PC-9 (cell line): ENCODE measurements around the gene UBE2A. TPM values are rescaled to one million over a fixed set of nuclear protein-coding genes. Genes with fewer than 3 reads are reported as not detected.

Source experiments
- BruUV-seq: library from RNA; stranded (reverse); fragments of 400-500 nt; replicated peaks from 2 replicates; lab custom pipeline; 2021; lab: Mats Ljungman, UMichigan
- CTCF ChIA-PET: fragments of 300-600 bp; sonication (Branson Sonifier 250); formaldehyde crosslinking; loops from one replicate; lab custom pipeline; 2022; ENCODE audit warnings: antibody characterized with exemption; lab: Charles Lee
- POLR2A ChIA-PET: fragments of 300-600 bp; sonication (Branson Sonifier 250); formaldehyde crosslinking; loops from one replicate; lab custom pipeline; 2022; ENCODE audit warnings: antibody characterized with exemption; ENCODE audit not compliant: unreplicated experiment; lab: Charles Lee
- DNase-seq, 2 experiments: peaks; one replicate each; pipeline versions ENCODE4 v3.0.0 to v3.0.0-alpha.2; 2015 to 2022; ENCODE audit warnings: mixed read lengths in 1 of 2
- H2AFZ ChIP-seq: fragments of 200-600 bp; sonication (generic); 2 replicates; pipeline ENCODE4 v1.8.1; 2017; ENCODE audit warnings: antibody characterized with exemption
- H3F3A ChIP-seq: fragments of 200-600 bp; sonication (generic); 2 replicates; pipeline ENCODE4 v1.8.1; 2017; ENCODE audit warnings: antibody characterized with exemption, mild to moderate bottlenecking, low read depth; ENCODE audit not compliant: insufficient read depth
- H3K27ac ChIP-seq: fragments of 200-600 bp; sonication (generic); 2 replicates; pipeline ENCODE4 v1.6.1; 2016; ENCODE audit warnings: mixed run types
- H3K27me3 ChIP-seq: fragments of 200-600 bp; sonication (generic); 2 replicates; pipeline ENCODE4 v1.6.1; 2016; ENCODE audit warnings: low read depth, mixed run types; ENCODE audit not compliant: insufficient read depth
- H3K36me3 ChIP-seq: fragments of 200-600 bp; sonication (generic); 2 replicates; pipeline ENCODE4 v1.6.1; 2016; ENCODE audit warnings: low read depth, mixed run types
- H3K4me1 ChIP-seq: fragments of 200-600 bp; sonication (generic); replicated peaks from 2 replicates; pipeline ENCODE4 v1.6.1; 2016; ENCODE audit warnings: mixed run types; ENCODE audit not compliant: insufficient read depth
- H3K4me2 ChIP-seq: fragments of 200-600 bp; sonication (generic); 2 replicates; pipeline ENCODE4 v1.6.1; 2017; ENCODE audit warnings: mixed run types
- H3K4me3 ChIP-seq: fragments of 200-600 bp; sonication (generic); 2 replicates; pipeline ENCODE4 v1.6.1; 2016; ENCODE audit warnings: mixed run types
- H3K79me2 ChIP-seq: fragments of 200-600 bp; sonication (generic); 2 replicates; pipeline ENCODE4 v1.6.1; 2017; ENCODE audit warnings: low read depth, mixed run types
- H3K9me2 ChIP-seq: fragments of 200-600 bp; sonication (generic); 2 replicates; pipeline ENCODE4 v1.8.1; 2017; ENCODE audit warnings: mild to moderate bottlenecking; ENCODE audit not compliant: insufficient read depth
- H3K9me3 ChIP-seq: fragments of 200-600 bp; sonication (generic); 2 replicates; pipeline ENCODE4 v1.8.1; 2016; ENCODE audit warnings: low read depth; ENCODE audit not compliant: insufficient read depth
- H4K20me1 ChIP-seq: fragments of 200-600 bp; sonication (generic); 2 replicates; pipeline ENCODE4 v1.8.1; 2017; ENCODE audit not compliant: insufficient read depth
- EZH2 ChIP-seq: fragments of 200-600 bp; sonication (generic); IDR thresholded peaks from 2 replicates; pipeline ENCODE4 v1.8.0; 2017; ENCODE audit warnings: antibody characterized with exemption, low read depth
- intact Hi-C: fragments of 100-400 bp; cut with micrococcal nuclease; formaldehyde crosslinking; loops from one replicate; pipeline ENCODE4 v1.10.0; 2022; ENCODE audit not compliant: unreplicated experiment
- total RNA-seq: library from RNA; stranded (reverse); gene quantifications from 2 replicates; pipeline ENCODE4 v1.2.3, GENCODE V29; 2021
- TF ChIP-seq, protein P1 (sequence below): fragments of 200-600 bp; sonication (generic); conservative IDR thresholded peaks from 2 replicates; pipeline ENCODE4 v1.6.1; 2017; ENCODE audit warnings: mixed run types, antibody characterized with exemption, mild to moderate bottlenecking, moderate library complexity

Gene UBE2A
- total RNA-seq, 1 experiment from 2014 or later: 119 TPM

DNA sequence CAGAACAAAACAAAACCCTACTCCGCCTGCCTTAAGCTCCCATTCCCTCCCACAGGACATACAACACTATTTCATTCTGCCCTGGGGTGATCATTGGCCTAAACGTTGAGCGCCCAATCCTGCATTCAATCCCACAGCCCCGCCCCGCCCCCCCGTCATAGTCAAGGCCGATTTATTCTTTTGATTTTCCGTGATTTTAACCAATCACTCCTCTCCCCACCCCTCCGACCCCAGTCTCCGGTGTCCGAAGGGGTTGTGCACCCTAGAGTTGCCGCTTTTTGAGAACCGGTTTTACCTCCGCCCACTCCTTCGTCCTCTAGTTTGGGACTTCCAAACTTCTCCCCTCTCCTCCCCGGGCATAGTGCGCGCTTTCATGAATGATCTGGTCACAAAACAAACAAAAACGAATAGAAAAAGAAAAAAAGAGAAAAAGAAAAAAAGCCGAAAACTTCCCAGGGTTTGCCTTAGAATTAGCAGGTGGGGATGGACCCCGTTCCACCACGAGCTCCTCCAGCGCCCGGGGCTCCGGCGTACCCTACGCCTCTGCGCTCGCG lies 446 bp upstream of the UBE2A start:
- POLR2A ChIA-PET: interaction anchor here (0.5 to 0.8 kb wide), 7 partner anchors 9 to 171 kb away, joined by 3 to 11 read pairs (median 8); partner anchors contain the start of gene STEEP1
- intact Hi-C loops: loop anchor here (1.0 to 5.0 kb wide), 3 partner anchors 9 to 118 kb away; partner anchors contain the start of genes SEPTIN6 and STEEP1
- no peaks in the 10 kb centered on the region for H3K9me3 ChIP-seq
- peak overlapping the region; percentile 83 for H3K27ac ChIP-seq
- H3K36me3 ChIP-seq: peaks cover 10% of the 10 kb centered on the region; the same call in 1 of the 2 replicates
- peaks cover 27% of the 10 kb centered on the region for H3K4me1 ChIP-seq
- peak; percentile 65 to 75 for DNase-seq
- peaks cover 21% of the 10 kb centered on the region for H3F3A ChIP-seq
- H2AFZ ChIP-seq: peak overlapping the region; percentile 87
- H3K27me3 ChIP-seq: no peaks in the 10 kb centered on the region
- peaks cover 23% of the 10 kb centered on the region for H3K79me2 ChIP-seq
- H3K4me2 ChIP-seq: peak overlapping the region; percentile 98
- H3K4me3 ChIP-seq: peak overlapping the region; percentile 83
- CTCF ChIA-PET: interaction anchor here (0.7 to 1.2 kb wide), 5 partner anchors 13 to 985 kb away, joined by 3 to 6 read pairs (median 4); no protein-coding TSS in a partner anchor
- no peaks in the 10 kb centered on the region for H3K9me2 ChIP-seq
- H4K20me1 ChIP-seq: no peaks in the 10 kb centered on the region
- TF ChIP-seq, protein P1, sequence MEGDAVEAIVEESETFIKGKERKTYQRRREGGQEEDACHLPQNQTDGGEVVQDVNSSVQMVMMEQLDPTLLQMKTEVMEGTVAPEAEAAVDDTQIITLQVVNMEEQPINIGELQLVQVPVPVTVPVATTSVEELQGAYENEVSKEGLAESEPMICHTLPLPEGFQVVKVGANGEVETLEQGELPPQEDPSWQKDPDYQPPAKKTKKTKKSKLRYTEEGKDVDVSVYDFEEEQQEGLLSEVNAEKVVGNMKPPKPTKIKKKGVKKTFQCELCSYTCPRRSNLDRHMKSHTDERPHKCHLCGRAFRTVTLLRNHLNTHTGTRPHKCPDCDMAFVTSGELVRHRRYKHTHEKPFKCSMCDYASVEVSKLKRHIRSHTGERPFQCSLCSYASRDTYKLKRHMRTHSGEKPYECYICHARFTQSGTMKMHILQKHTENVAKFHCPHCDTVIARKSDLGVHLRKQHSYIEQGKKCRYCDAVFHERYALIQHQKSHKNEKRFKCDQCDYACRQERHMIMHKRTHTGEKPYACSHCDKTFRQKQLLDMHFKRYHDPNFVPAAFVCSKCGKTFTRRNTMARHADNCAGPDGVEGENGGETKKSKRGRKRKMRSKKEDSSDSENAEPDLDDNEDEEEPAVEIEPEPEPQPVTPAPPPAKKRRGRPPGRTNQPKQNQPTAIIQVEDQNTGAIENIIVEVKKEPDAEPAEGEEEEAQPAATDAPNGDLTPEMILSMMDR: no peak
- no peak for TF ChIP-seq EZH2
- BruUV-seq: no TSS peak

DNA sequence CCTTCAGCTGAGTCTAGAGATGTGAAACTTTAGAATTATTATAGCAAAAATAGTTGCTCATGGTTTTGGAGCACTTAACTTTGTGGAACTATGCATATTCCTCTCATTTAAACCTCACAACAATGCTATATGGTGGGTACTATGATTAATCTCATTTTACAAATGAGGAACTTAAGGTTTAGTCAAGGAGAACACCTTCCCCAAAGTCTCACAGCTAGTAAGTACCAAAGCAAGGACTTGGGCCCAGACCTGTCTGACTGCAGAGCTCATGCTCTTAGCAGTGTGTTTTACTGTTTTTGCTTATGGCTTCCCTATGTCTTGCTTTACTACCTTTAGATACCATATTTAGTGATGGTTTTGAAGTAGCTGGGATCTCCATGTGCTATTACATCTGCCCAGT lies 5.1 kb downstream of the UBE2A start:
- Histone ChIP-seq H3K4me1 (peaks cover 12% of the 10 kb centered on the region), H3K9me3 (no peaks in the 10 kb centered on the region), H3F3A (peaks cover 29% of the 10 kb centered on the region), H3K36me3 (peaks cover 10% of the 10 kb centered on the region; the same call in 1 of the 2 replicates), H3K27ac (no peak overlapping the region), H3K79me2 (peaks cover 23% of the 10 kb centered on the region), H3K27me3 (no peaks in the 10 kb centered on the region), H3K9me2 (0 out of 2 replicates have a peak, but pooled peaks cover 3% of the 10 kb centered on the region), H3K4me2 (no peak overlapping the region), H2AFZ (no peak overlapping the region), H3K4me3 (no peak overlapping the region), H4K20me1 (no peaks in the 10 kb centered on the region)
- BruUV-seq: no TSS peak
- no peak for TF ChIP-seq EZH2
- TF ChIP-seq, protein P1: no peak
- POLR2A ChIA-PET: interaction anchor here (0.6 to 1.2 kb wide), 2 partner anchors 22 to 316 kb away, joined by 4 to 9 read pairs; partner anchors contain the start of gene AKAP14
- no peak for DNase-seq
- intact Hi-C loops: no loop called here
- CTCF ChIA-PET: no interaction called here

DNA sequence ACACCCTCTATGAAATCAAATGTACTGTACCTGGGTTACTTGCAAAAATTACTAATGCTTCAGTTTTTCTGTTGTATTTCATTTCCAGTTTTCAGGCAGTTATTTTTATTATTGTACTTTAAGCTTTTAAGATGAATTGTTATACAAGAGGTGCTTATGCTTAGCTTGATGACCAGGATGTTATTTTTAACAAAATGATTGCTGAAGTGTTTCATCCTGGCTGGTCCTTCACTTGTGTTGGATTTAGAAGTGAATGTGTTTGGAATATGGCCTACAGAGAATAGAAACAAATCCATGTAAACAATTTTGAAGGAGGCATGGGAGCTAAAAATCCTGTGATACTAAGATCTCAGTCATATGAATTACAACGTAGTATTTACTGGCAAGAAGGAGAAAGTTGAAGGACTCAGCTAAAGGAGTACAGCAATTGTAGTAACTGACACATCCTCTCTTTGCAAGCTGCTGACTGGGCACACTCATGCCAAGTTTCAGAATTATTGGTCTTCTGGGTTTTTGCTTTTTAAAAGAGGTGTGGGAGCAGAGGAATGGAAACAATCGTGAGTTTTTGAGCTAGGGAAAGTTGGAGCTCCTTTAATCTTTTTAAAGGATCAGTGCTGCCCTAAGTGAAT lies 9.2 kb downstream of the UBE2A start:
- no peak for DNase-seq
- ChIA-PET POLR2A (interaction anchor here (0.7 kb wide), 1 partner anchor 26 kb away, joined by 20 read pairs; no protein-coding TSS in a partner anchor), CTCF (no interaction called here)
- Histone ChIP-seq H3K79me2 (no peaks in the 10 kb centered on the region), H3K27me3 (no peaks in the 10 kb centered on the region), H2AFZ (no peak overlapping the region), H3K27ac (no peak overlapping the region), H3K4me3 (no peak overlapping the region), H3K9me3 (no peaks in the 10 kb centered on the region), H4K20me1 (no peaks in the 10 kb centered on the region; the same call in 1 of the 2 replicates), H3K9me2 (0 out of 2 replicates have a peak, but pooled peaks cover 3% of the 10 kb centered on the region), H3F3A (peaks cover 53% of the 10 kb centered on the region), H3K36me3 (0 out of 2 replicates have a peak, but pooled peaks cover 6% of the 10 kb centered on the region), H3K4me2 (no peak overlapping the region), H3K4me1 (no peaks in the 10 kb centered on the region)
- BruUV-seq: no TSS peak
- intact Hi-C loops: no loop called here
- TF ChIP-seq, protein P1: no peak
- TF ChIP-seq EZH2: no peak
